GM12878 (cell line): ENCODE data around the gene CACNA2D2. TPM values are rescaled to one million over a fixed set of nuclear protein-coding genes. Genes with fewer than 3 reads are reported as not detected.

Experiments used
- ATAC-seq: fragments of 200-7000 bp; cut with Tn5 transposase; 3 replicates; pipeline ENCODE4 v1.9.1; 2020; ENCODE audit warnings: mild to moderate bottlenecking, moderate library complexity
- BruUV-seq: library from RNA; stranded (reverse); fragments of 400-500 nt; replicated peaks from 2 replicates; lab custom pipeline; 2021; lab: Mats Ljungman, UMichigan
- CTCF ChIA-PET: fragments of 300-600 bp; sonication (Branson Sonifier 250); formaldehyde crosslinking; extraction: SDS; loops from one replicate; lab custom pipeline; 2021; ENCODE audit warnings: inconsistent platforms; lab: Yijun Ruan, JAX
- POLR2A ChIA-PET: fragments of 350-600 bp; formaldehyde crosslinking; extraction: SDS; loops from one replicate; lab custom pipeline; 2021; ENCODE audit warnings: inconsistent platforms; lab: Charles Lee
- RAD21 ChIA-PET: fragments of 300-600 bp; sonication (Branson Sonifier 250); formaldehyde crosslinking; loops from one replicate; lab custom pipeline; 2023; ENCODE audit warnings: antibody characterized with exemption; ENCODE audit not compliant: unreplicated experiment; lab: Charles Lee
- SMC1A ChIA-PET: fragments of 300-600 bp; sonication (Branson Sonifier 250); formaldehyde crosslinking; loops from one replicate; lab custom pipeline; 2023; ENCODE audit not compliant: unreplicated experiment, uncharacterized antibody; lab: Charles Lee
- DNase-seq: peaks from one replicate; pipeline ENCODE4 v3.0.0-alpha.2; 2011; ENCODE audit warnings: low read depth, low spot score
- FAIRE-seq: peaks from 3 replicates; lab custom pipeline; 2011; peaks lifted over from hg19 to GRCh38; lab: Jason Lieb, UNC
- H2AFZ ChIP-seq: 2 replicates; pipeline ENCODE4 v1.6.0; 2011; ENCODE audit warnings: low read depth, low read length, control low read depth; ENCODE audit not compliant: control insufficient read depth
- H3K27ac ChIP-seq: 2 replicates; pipeline ENCODE4 v1.5.1; 2011; ENCODE audit warnings: control low read depth; ENCODE audit not compliant: control insufficient read depth, insufficient read depth
- H3K27me3 ChIP-seq, 2 experiments: replicated peaks in 1 of 2; 2 replicates each; pipeline versions ENCODE4 v1.6.0 to v1.6.1; 2011; ENCODE audit warnings: low read length in 1 of 2; ENCODE audit not compliant: control insufficient read depth in 2 of 2, insufficient read depth in 2 of 2
- H3K36me3 ChIP-seq, 2 experiments: 2 replicates each; pipeline ENCODE4 v1.5.1; 2011; ENCODE audit warnings: low read length in 1 of 2; ENCODE audit not compliant: control insufficient read depth in 2 of 2, insufficient read depth in 2 of 2
- H3K4me1 ChIP-seq: 2 replicates; pipeline ENCODE4 v1.6.1; 2011; ENCODE audit warnings: mild to moderate bottlenecking, low read length, moderate library complexity, mixed read lengths; ENCODE audit not compliant: control insufficient read depth, insufficient read depth
- H3K4me2 ChIP-seq: 2 replicates; pipeline ENCODE4 v1.6.0; 2011; ENCODE audit warnings: control low read depth; ENCODE audit not compliant: control insufficient read depth, insufficient read depth
- H3K4me3 ChIP-seq: fragments of 200-600 bp; sonication (generic); 2 replicates; pipeline ENCODE4 v1.5.1; 2016
- H3K79me2 ChIP-seq: 2 replicates; pipeline ENCODE4 v1.6.0; 2011; ENCODE audit warnings: low read length; ENCODE audit not compliant: control insufficient read depth, insufficient read depth
- H3K9ac ChIP-seq: 2 replicates; pipeline ENCODE4 v1.8.0; 2011; ENCODE audit warnings: low read length, control low read depth, mixed read lengths; ENCODE audit not compliant: control insufficient read depth, insufficient read depth
- H3K9me3 ChIP-seq: replicated peaks from 3 replicates; pipeline ENCODE4 v1.5.1; 2011; ENCODE audit warnings: mild to moderate bottlenecking, low read length; ENCODE audit not compliant: control insufficient read depth, insufficient read depth
- H4K20me1 ChIP-seq: 2 replicates; pipeline ENCODE4 v1.6.0; 2011; ENCODE audit not compliant: control insufficient read depth, insufficient read depth
- CEBPZ ChIP-seq: fragments of 150-350 bp; IDR thresholded peaks from 2 replicates; pipeline ENCODE4 v1.6.1; 2016; ENCODE audit warnings: low read depth, low read length
- CUX1 ChIP-seq: IDR thresholded peaks from 2 replicates; pipeline ENCODE4 v1.6.1; 2012; ENCODE audit warnings: improper control_type of control experiment, low read depth, low read length; ENCODE audit not compliant: insufficient replicate concordance
- EP300 ChIP-seq, 2 experiments: fragments of 150-350 bp in 1 of 2; IDR thresholded peaks; 2 replicates each; pipeline ENCODE4 v1.6.1; 2011 to 2012; ENCODE audit warnings: low read depth in 2 of 2, low read length in 2 of 2, borderline replicate concordance in 1 of 2, improper control_type of control experiment in 1 of 2, inconsistent platforms in 1 of 2; ENCODE audit not compliant: control insufficient read depth in 1 of 2
- GATAD2B ChIP-seq: fragments of 450-650 bp; conservative IDR thresholded peaks from 2 replicates; pipeline ENCODE4 v1.6.1; 2017; ENCODE audit warnings: low read depth, mild to moderate bottlenecking, moderate library complexity
- MEF2B ChIP-seq: fragments of 450-650 bp; IDR thresholded peaks from 2 replicates; pipeline ENCODE4 v1.6.1; 2018; ENCODE audit warnings: mild to moderate bottlenecking, moderate library complexity; ENCODE audit not compliant: partially characterized antibody, poor library complexity, severe bottlenecking
- MYB ChIP-seq: fragments of 150-350 bp; IDR thresholded peaks from 2 replicates; pipeline ENCODE4 v1.6.1; 2014; ENCODE audit warnings: mild to moderate bottlenecking, low read depth, low read length, borderline replicate concordance
- RAD51 ChIP-seq: fragments of 450-650 bp; IDR thresholded peaks from 2 replicates; pipeline ENCODE4 v1.6.1; 2016; ENCODE audit warnings: moderate library complexity, mild to moderate bottlenecking, inconsistent platforms
- ZBTB11 ChIP-seq: fragments of 450-650 bp; formaldehyde crosslinking; IDR thresholded peaks from 2 replicates; pipeline ENCODE4 v1.5.0; 2022; ENCODE audit warnings: mild to moderate bottlenecking, missing genetic modification characterization
- WGBS: methylation state at CpG from one replicate; pipeline ENCODE4 v1.1.6; 2016; ENCODE audit warnings: low lambda C conversion rate; ENCODE audit not compliant: insufficient replicate concordance, insufficient coverage; ENCODE audit errors: missing lambda C conversion rate; 5-methylcytosine and 5-hydroxymethylcytosine counted together
- in situ Hi-C: fragments of 300-500 bp; cut with MboI; formaldehyde crosslinking; loops from 9 replicates; pipeline ENCODE4 v1.14.3; 2018; ENCODE audit warnings: mixed read lengths
- intact Hi-C: fragments of 100-400 bp; cut with micrococcal nuclease; formaldehyde crosslinking; loops from one replicate; pipeline ENCODE4 v1.14.2; 2022; ENCODE audit not compliant: unreplicated experiment
- polyA plus RNA-seq, 11 experiments: library from polyadenylated mRNA; depleted of rRNA in 4 of 11; unstranded in 6 of 11; stranded (reverse) in 5 of 11; fragments of >200 nt; fragmentation: Nextera tagmentation in 4 of 11; fragmentation: Illumina TruSeq in 1 of 11; extraction: Ambion mirVana in 4 of 11; extraction: Trizol in 1 of 11; gene quantifications; 1 replicate in 1 of 11; 2 replicates in 10 of 11; pipeline versions ENCODE4 v1.2.1 to v1.2.3, GENCODE V29; 2011 to 2016; ENCODE audit warnings: inconsistent platforms in 2 of 11, missing spikeins in 2 of 11, low read depth in 1 of 11
- total RNA-seq, 4 experiments: library from RNA; depleted of rRNA in 3 of 4; stranded (reverse); fragments of >200 nt in 3 of 4; fragmentation: Illumina TruSeq in 1 of 4; extraction: Trizol in 1 of 4; gene quantifications; 2 replicates each; pipeline versions ENCODE4 v1.2.1 to v1.2.3, GENCODE V29; 2013 to 2021

Gene CACNA2D2
- total and polyA plus RNA-seq, 10 of the 15 experiments (the other 5 are each of a cell fraction or from before 2014, with no cell fraction given), result 0.03 to 0.07 TPM; not detected in 8

- no peak for TF ChIP-seq CUX1
Measured at GRCh38 chr3:50525191-50525910, 21.9 kb upstream of the CACNA2D2 start (continued).

GRCh38 chr3:50524746-50525145 is 21.3 kb upstream of the CACNA2D2 start:
- no peaks in the 10 kb centered on the region for H3K79me2 ChIP-seq
- no TSS peak for BruUV-seq
- no peak overlapping the region for H3K4me2 ChIP-seq
- ChIA-PET SMC1A (interaction anchor here (1.0 kb wide), 1 partner anchor 18 kb away, joined by 3 read pairs; no protein-coding TSS in a partner anchor), RAD21 (interaction anchor here (0.6 kb wide), 1 partner anchor 424 kb away, joined by 3 read pairs; no protein-coding TSS in a partner anchor), POLR2A (no interaction called here), CTCF (no interaction called here)
- WGBS, result 24% methylated on average over 5 of the region's 5 CpGs
- intact Hi-C loops, result no loop called here
- H3K4me1 ChIP-seq, result no peaks in the 10 kb centered on the region
- no peak overlapping the region for H2AFZ ChIP-seq
- FAIRE-seq, result no peak
- peaks cover 0 to 2% of the 10 kb centered on the region in 2 experiments; a peak in 1 of 4 replicates for H3K27me3 ChIP-seq
- ATAC-seq, result no peak
- H3K9ac ChIP-seq, result no peak overlapping the region
- no peak overlapping the region for H3K4me3 ChIP-seq
- no peak for DNase-seq
- no peaks in the 10 kb centered on the region for H3K9me3 ChIP-seq
- H3K36me3 ChIP-seq, result no peaks in the 10 kb centered on the region
- in situ Hi-C loops, result no loop called here
- no peak overlapping the region for H3K27ac ChIP-seq
- no peaks in the 10 kb centered on the region for H4K20me1 ChIP-seq
- TF ChIP-seq EP300 (IDR thresholded peaks at IDR 0.05; ENCODE audit: borderline replicate concordance in 1 of 2, control insufficient read depth in 1 of 2, low read depth in 2 of 2, low read length in 2 of 2) (no peak), MEF2B (no peak), CEBPZ (no peak), RAD51 (no peak), ZBTB11 (no peak), MYB (no peak), GATAD2B (no peak)
